MM.1S (cell line): Measurements from ENCODE around the gene NFATC1.
A peak's percentile ranks its signal among the peaks of the same experiment; 100 is the strongest.

ENCODE experiments used
- DNase-seq: peaks from one replicate; pipeline ENCODE4 v3.0.0-alpha.2; 2015
- H2AFZ ChIP-seq: fragments of 300-600 bp; sonication (generic); 2 replicates; pipeline ENCODE4 v1.6.0; 2016; ENCODE audit warnings: antibody characterized with exemption, low read length
- H3F3A ChIP-seq: fragments of 300-600 bp; sonication (generic); 2 replicates; pipeline ENCODE4 v1.6.1; 2016; ENCODE audit warnings: mild to moderate bottlenecking, antibody characterized with exemption, low read length, moderate library complexity, mixed read lengths; ENCODE audit not compliant: insufficient read depth
- H3K27ac ChIP-seq: fragments of 300-600 bp; sonication (generic); 2 replicates; pipeline ENCODE4 v1.5.1; 2016; ENCODE audit warnings: mild to moderate bottlenecking, low read length
- H3K27me3 ChIP-seq: fragments of 300-600 bp; sonication (generic); replicated peaks from 2 replicates; pipeline ENCODE4 v1.6.0; 2016; ENCODE audit warnings: low read length; ENCODE audit not compliant: insufficient read depth
- H3K36me3 ChIP-seq: fragments of 300-600 bp; sonication (generic); replicated peaks from 2 replicates; pipeline ENCODE4 v1.6.1; 2016; ENCODE audit warnings: mild to moderate bottlenecking, low read length, mixed read lengths; ENCODE audit not compliant: insufficient read depth
- H3K4me1 ChIP-seq: fragments of 300-600 bp; sonication (generic); 2 replicates; pipeline ENCODE4 v1.6.1; 2016; ENCODE audit warnings: low read length, mixed read lengths
- H3K4me2 ChIP-seq: fragments of 300-600 bp; sonication (generic); 2 replicates; pipeline ENCODE4 v1.6.0; 2016; ENCODE audit warnings: low read depth, low read length
- H3K4me3 ChIP-seq: fragments of 300-600 bp; sonication (generic); 2 replicates; pipeline ENCODE4 v1.5.1; 2016; ENCODE audit warnings: low read length, mixed read lengths
- H3K79me2 ChIP-seq: fragments of 300-600 bp; sonication (generic); 2 replicates; pipeline ENCODE4 v1.6.1; 2016; ENCODE audit warnings: mixed run types, low read length, mixed read lengths
- H3K9ac ChIP-seq: fragments of 300-600 bp; sonication (generic); 2 replicates; pipeline ENCODE4 v1.6.1; 2016; ENCODE audit warnings: low read length, mixed read lengths
- H3K9me2 ChIP-seq: fragments of 300-600 bp; sonication (generic); replicated peaks from 2 replicates; pipeline ENCODE4 v1.6.1; 2016; ENCODE audit warnings: mild to moderate bottlenecking, low read length, mixed read lengths; ENCODE audit not compliant: insufficient read depth
- H3K9me3 ChIP-seq: fragments of 300-600 bp; sonication (generic); replicated peaks from 2 replicates; pipeline ENCODE4 v1.6.1; 2016; ENCODE audit warnings: mild to moderate bottlenecking, low read length, mixed read lengths; ENCODE audit not compliant: insufficient read depth
- H4K20me1 ChIP-seq: fragments of 300-600 bp; sonication (generic); 2 replicates; pipeline ENCODE4 v1.6.1; 2016; ENCODE audit warnings: mild to moderate bottlenecking, low read length, moderate library complexity, mixed read lengths; ENCODE audit not compliant: insufficient read depth
- CTCF ChIP-seq: fragments of 300-600 bp; sonication (generic); IDR thresholded peaks from 2 replicates; pipeline ENCODE4 v1.5.1; 2016; ENCODE audit warnings: antibody characterized with exemption, low read length, mixed read lengths
- EZH2 ChIP-seq: fragments of 300-600 bp; sonication (generic); optimal IDR thresholded peaks from 2 replicates; pipeline ENCODE3; 2017; ENCODE audit warnings: low read depth, mild to moderate bottlenecking, antibody characterized with exemption, low read length, mixed read lengths
- EZH2phosphoT487 ChIP-seq: fragments of 300-600 bp; sonication (generic); IDR thresholded peaks from 2 replicates; pipeline ENCODE4 v1.6.1; 2018; ENCODE audit warnings: antibody characterized with exemption, low read length

Gene NFATC1

GRCh38 chr18:79380816-79381806 lies 14.6 kb upstream of the NFATC1 start:
- H3F3A ChIP-seq, result no peaks in the 10 kb centered on the region
- no peaks in the 10 kb centered on the region for H3K4me1 ChIP-seq
- no peaks in the 10 kb centered on the region for H3K79me2 ChIP-seq
- H4K20me1 ChIP-seq, result no peaks in the 10 kb centered on the region
- H3K9me3 ChIP-seq, result no peaks in the 10 kb centered on the region
- no peak overlapping the region for H3K9ac ChIP-seq
- TF ChIP-seq EZH2 (no peak), CTCF (peak; percentile 70), EZH2phosphoT487 (no peak)
- no peak overlapping the region for H3K4me3 ChIP-seq
- H2AFZ ChIP-seq, result no peak overlapping the region
- no peak overlapping the region for H3K27ac ChIP-seq
- H3K36me3 ChIP-seq, result no peaks in the 10 kb centered on the region
- H3K9me2 ChIP-seq, result no peaks in the 10 kb centered on the region
- no peak for DNase-seq
- H3K27me3 ChIP-seq, result no peaks in the 10 kb centered on the region
- no peak overlapping the region for H3K4me2 ChIP-seq

GRCh38 chr18:79381811-79382311 lies 13.9 kb upstream of the NFATC1 start:
- DNase-seq, result no peak
- no peaks in the 10 kb centered on the region for H3K27me3 ChIP-seq
- no peak overlapping the region for H2AFZ ChIP-seq
- H3K79me2 ChIP-seq, result no peaks in the 10 kb centered on the region
- H3K9ac ChIP-seq, result no peak overlapping the region
- TF ChIP-seq EZH2 (no peak), CTCF (no peak), EZH2phosphoT487 (no peak)
- H3K27ac ChIP-seq, result no peak overlapping the region
- no peaks in the 10 kb centered on the region for H3K4me1 ChIP-seq
- H3K4me3 ChIP-seq, result no peak overlapping the region
- H3K9me2 ChIP-seq, result no peaks in the 10 kb centered on the region
- H3F3A ChIP-seq, result no peaks in the 10 kb centered on the region
- H3K4me2 ChIP-seq, result no peak overlapping the region
- no peaks in the 10 kb centered on the region for H3K9me3 ChIP-seq
- no peaks in the 10 kb centered on the region for H3K36me3 ChIP-seq
- H4K20me1 ChIP-seq, result no peaks in the 10 kb centered on the region

- Histone ChIP-seq H3K9ac (no peak overlapping the region), H2AFZ (no peak overlapping the region), H3K27me3 (no peaks in the 10 kb centered on the region), H3K79me2 (no peaks in the 10 kb centered on the region), H4K20me1 (no peaks in the 10 kb centered on the region), H3K4me1 (no peaks in the 10 kb centered on the region), H3K27ac (no peak overlapping the region), H3K9me2 (no peaks in the 10 kb centered on the region), H3K4me2 (no peak overlapping the region), H3K36me3 (no peaks in the 10 kb centered on the region), H3K9me3 (no peaks in the 10 kb centered on the region), H3K4me3 (no peak overlapping the region), H3F3A (no peaks in the 10 kb centered on the region)
- DNase-seq, result no peak
- TF ChIP-seq EZH2, result no peak
- TF ChIP-seq EZH2phosphoT487, result no peak
These were observed 12.9 kb upstream of the NFATC1 start for GRCh38 chr18:79382681-79383387.
